HEK293 (cell line): Measurements from ENCODE around the gene GALNT9.

Source experiments
- KLF9 ChIP-seq: fragments of 450-650 bp; formaldehyde crosslinking; IDR thresholded peaks from 2 replicates; pipeline ENCODE4 v1.5.1; 2016; ENCODE audit warnings: missing biosample characterization, missing genetic modification characterization, low read depth
- TCF7L2 ChIP-seq: IDR thresholded peaks from 2 replicates; pipeline ENCODE4 v1.6.1; 2011; ENCODE audit warnings: low read depth, mild to moderate bottlenecking, inconsistent platforms, low read length, moderate library complexity, borderline replicate concordance
- ZNF138 ChIP-seq: fragments of 450-650 bp; formaldehyde crosslinking; IDR thresholded peaks from 2 replicates; pipeline ENCODE4 v1.5.1; 2016; ENCODE audit warnings: missing biosample characterization, missing genetic modification characterization, borderline replicate concordance
- ZNF239 ChIP-seq: fragments of 450-650 bp; formaldehyde crosslinking; IDR thresholded peaks from 2 replicates; pipeline ENCODE4 v1.5.1; 2016; ENCODE audit warnings: missing biosample characterization, missing genetic modification characterization
- ZNF324 ChIP-seq: fragments of 450-650 bp; formaldehyde crosslinking; IDR thresholded peaks from 2 replicates; pipeline ENCODE4 v1.5.1; 2016; ENCODE audit warnings: missing biosample characterization, missing genetic modification characterization
- TF ChIP-seq, protein P1 (sequence below): fragments of 450-650 bp; IDR thresholded peaks from 2 replicates; pipeline ENCODE4 v1.5.1; 2018; ENCODE audit warnings: missing biosample characterization, missing genetic modification characterization
- TF ChIP-seq, protein P2 (sequence below): fragments of 450-650 bp; formaldehyde crosslinking; IDR thresholded peaks from 2 replicates; pipeline ENCODE4 v1.5.1; 2016; ENCODE audit warnings: missing biosample characterization, missing genetic modification characterization
- TF ChIP-seq, protein P3 (sequence below): fragments of 450-650 bp; formaldehyde crosslinking; IDR thresholded peaks from 2 replicates; pipeline ENCODE4 v1.5.1; 2016; ENCODE audit warnings: missing biosample characterization, missing genetic modification characterization
- TF ChIP-seq, protein P4 (sequence below): fragments of 450-650 bp; formaldehyde crosslinking; IDR thresholded peaks from 2 replicates; pipeline ENCODE4 v1.5.1; 2016; ENCODE audit warnings: missing biosample characterization, missing genetic modification characterization

DNA sequence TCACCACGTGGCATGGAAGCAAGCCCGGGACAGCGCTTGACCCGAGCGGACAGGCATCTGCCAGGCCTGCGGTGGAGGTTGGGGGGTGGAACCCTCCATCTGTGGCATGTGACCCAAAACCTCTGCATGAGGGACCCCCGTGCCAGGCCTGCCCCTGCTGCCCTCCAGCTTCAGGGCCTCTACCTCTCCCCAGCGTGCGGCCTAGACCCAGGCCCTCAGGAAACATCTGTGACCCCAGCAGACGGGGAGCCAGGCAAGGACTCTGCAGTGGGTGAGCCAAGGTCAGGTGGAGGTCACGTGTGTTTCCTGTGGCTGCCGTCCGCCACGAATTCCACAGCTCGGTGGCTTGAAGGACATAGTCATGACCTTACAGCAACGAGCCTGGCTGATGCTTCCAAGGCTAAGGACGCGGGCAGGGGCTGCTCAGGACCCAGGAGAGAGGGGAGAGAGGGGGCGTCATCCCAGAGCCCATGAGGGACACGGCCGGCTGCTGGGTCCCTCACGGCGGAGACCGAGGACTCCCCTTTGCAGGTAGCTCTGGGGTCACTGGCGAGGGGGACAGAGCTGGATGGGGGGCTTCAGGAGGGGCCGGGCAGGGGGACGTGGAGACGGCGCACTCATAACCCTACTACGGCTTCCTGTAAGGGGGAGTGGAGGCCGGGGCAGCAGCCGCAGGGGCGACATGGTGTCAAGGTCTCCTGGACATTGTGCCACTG, 91.5 kb downstream of the GALNT9 start:
- TF ChIP-seq, protein P1, sequence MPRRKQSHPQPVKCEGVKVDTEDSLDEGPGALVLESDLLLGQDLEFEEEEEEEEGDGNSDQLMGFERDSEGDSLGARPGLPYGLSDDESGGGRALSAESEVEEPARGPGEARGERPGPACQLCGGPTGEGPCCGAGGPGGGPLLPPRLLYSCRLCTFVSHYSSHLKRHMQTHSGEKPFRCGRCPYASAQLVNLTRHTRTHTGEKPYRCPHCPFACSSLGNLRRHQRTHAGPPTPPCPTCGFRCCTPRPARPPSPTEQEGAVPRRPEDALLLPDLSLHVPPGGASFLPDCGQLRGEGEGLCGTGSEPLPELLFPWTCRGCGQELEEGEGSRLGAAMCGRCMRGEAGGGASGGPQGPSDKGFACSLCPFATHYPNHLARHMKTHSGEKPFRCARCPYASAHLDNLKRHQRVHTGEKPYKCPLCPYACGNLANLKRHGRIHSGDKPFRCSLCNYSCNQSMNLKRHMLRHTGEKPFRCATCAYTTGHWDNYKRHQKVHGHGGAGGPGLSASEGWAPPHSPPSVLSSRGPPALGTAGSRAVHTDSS (tag by site-specific recombination): no peak
- TF ChIP-seq ZNF324: no peak
- TF ChIP-seq, protein P2, sequence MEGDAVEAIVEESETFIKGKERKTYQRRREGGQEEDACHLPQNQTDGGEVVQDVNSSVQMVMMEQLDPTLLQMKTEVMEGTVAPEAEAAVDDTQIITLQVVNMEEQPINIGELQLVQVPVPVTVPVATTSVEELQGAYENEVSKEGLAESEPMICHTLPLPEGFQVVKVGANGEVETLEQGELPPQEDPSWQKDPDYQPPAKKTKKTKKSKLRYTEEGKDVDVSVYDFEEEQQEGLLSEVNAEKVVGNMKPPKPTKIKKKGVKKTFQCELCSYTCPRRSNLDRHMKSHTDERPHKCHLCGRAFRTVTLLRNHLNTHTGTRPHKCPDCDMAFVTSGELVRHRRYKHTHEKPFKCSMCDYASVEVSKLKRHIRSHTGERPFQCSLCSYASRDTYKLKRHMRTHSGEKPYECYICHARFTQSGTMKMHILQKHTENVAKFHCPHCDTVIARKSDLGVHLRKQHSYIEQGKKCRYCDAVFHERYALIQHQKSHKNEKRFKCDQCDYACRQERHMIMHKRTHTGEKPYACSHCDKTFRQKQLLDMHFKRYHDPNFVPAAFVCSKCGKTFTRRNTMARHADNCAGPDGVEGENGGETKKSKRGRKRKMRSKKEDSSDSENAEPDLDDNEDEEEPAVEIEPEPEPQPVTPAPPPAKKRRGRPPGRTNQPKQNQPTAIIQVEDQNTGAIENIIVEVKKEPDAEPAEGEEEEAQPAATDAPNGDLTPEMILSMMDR (tag by site-specific recombination): no peak
- TF ChIP-seq KLF9 (tag by site-specific recombination): no peak
- TF ChIP-seq, protein P3, sequence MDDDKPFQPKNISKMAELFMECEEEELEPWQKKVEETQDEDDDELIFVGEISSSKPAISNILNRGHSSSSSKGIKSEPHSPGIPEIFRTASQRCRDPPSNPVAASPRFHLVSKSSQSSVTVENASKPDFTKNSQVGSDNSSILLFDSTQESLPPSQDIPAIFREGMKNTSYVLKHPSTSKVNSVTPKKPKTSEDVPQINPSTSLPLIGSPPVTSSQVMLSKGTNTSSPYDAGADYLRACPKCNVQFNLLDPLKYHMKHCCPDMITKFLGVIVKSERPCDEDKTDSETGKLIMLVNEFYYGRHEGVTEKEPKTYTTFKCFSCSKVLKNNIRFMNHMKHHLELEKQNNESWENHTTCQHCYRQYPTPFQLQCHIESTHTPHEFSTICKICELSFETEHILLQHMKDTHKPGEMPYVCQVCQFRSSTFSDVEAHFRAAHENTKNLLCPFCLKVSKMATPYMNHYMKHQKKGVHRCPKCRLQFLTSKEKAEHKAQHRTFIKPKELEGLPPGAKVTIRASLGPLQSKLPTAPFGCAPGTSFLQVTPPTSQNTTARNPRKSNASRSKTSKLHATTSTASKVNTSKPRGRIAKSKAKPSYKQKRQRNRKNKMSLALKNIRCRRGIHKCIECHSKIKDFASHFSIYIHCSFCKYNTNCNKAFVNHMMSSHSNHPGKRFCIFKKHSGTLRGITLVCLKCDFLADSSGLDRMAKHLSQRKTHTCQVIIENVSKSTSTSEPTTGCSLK (tag by site-specific recombination): no peak
- TF ChIP-seq, protein P4, sequence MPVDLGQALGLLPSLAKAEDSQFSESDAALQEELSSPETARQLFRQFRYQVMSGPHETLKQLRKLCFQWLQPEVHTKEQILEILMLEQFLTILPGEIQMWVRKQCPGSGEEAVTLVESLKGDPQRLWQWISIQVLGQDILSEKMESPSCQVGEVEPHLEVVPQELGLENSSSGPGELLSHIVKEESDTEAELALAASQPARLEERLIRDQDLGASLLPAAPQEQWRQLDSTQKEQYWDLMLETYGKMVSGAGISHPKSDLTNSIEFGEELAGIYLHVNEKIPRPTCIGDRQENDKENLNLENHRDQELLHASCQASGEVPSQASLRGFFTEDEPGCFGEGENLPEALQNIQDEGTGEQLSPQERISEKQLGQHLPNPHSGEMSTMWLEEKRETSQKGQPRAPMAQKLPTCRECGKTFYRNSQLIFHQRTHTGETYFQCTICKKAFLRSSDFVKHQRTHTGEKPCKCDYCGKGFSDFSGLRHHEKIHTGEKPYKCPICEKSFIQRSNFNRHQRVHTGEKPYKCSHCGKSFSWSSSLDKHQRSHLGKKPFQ: no peak
- no peak for TF ChIP-seq TCF7L2
- TF ChIP-seq ZNF239 (tag by site-specific recombination): no peak
- no peak for TF ChIP-seq ZNF138 (tag by site-specific recombination)
